Skeletal muscle satellite cell (primary cell): Measurements from ENCODE around the gene TCP11L1.

Experiments
- H3K27me3 ChIP-seq: 2 replicates; pipeline ENCODE4 v1.7.0; 2013; ENCODE audit warnings: low read length; ENCODE audit not compliant: control insufficient read depth, insufficient read depth
- H3K36me3 ChIP-seq: 2 replicates; pipeline ENCODE4 v1.7.0; 2013; ENCODE audit warnings: mild to moderate bottlenecking, control low read depth, low read length; ENCODE audit not compliant: insufficient read depth
- H3K4me1 ChIP-seq: 2 replicates; pipeline ENCODE4 v1.7.0; 2013; ENCODE audit warnings: low read length; ENCODE audit not compliant: control insufficient read depth, insufficient read depth
- H3K4me2 ChIP-seq: 2 replicates; pipeline ENCODE4 v1.7.0; 2013; ENCODE audit warnings: mild to moderate bottlenecking, low read length
- H3K4me3 ChIP-seq: 2 replicates; pipeline ENCODE4 v1.7.0; 2013; ENCODE audit warnings: low read length
- H3K9ac ChIP-seq: 2 replicates; pipeline ENCODE4 v1.7.0; 2013; ENCODE audit warnings: mild to moderate bottlenecking, low read depth, low read length, moderate library complexity
- H3K9me3 ChIP-seq: replicated peaks from 2 replicates; pipeline ENCODE4 v1.7.0; 2013; ENCODE audit warnings: mild to moderate bottlenecking, control low read depth, low read length

TCP11L1 gene

DNA sequence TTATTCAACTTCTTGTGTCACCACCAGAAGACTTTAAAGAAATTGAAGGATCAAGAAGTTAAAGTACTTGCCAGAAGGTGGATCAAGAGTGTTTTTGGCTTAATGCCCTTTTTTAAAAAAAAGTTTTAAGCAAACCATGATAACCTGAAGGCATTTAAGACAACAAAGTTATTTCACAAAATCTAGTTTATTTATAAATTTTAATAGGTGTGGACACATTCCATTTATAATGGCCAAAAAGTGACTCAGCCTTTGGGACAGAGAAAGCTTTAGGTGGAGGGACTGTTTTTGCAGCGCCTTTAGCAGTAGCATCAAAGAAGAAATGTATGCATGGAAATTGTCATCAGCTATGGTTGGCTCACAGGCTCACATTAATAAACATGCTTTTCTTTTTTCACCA lies 17.9 kb downstream of the TCP11L1 start:
- Histone ChIP-seq H3K27me3 (no peaks in the 10 kb centered on the region), H3K4me3 (no peak overlapping the region), H3K36me3 (peaks cover 43% of the 10 kb centered on the region), H3K4me1 (peaks cover 10% of the 10 kb centered on the region), H3K9ac (no peak overlapping the region), H3K9me3 (no peaks in the 10 kb centered on the region), H3K4me2 (no peak overlapping the region)

GRCh38 chr11:33059331-33060007 lies 20.1 kb downstream of the TCP11L1 start:
- peaks cover 46% of the 10 kb centered on the region for H3K36me3 ChIP-seq
- H3K27me3 ChIP-seq, result no peaks in the 10 kb centered on the region
- no peak overlapping the region for H3K4me2 ChIP-seq
- no peak overlapping the region for H3K4me3 ChIP-seq
- peaks cover 14% of the 10 kb centered on the region for H3K4me1 ChIP-seq
- no peaks in the 10 kb centered on the region for H3K9me3 ChIP-seq
- H3K9ac ChIP-seq, result no peak overlapping the region

GRCh38 chr11:33060271-33060670 lies 20.9 kb downstream of the TCP11L1 start:
- Histone ChIP-seq H3K4me2 (no peak overlapping the region), H3K4me1 (peaks cover 14% of the 10 kb centered on the region)

GRCh38 chr11:33062137-33062536 lies 22.8 kb downstream of the TCP11L1 start:
- Histone ChIP-seq H3K9ac (no peak overlapping the region), H3K4me3 (no peak overlapping the region), H3K9me3 (no peaks in the 10 kb centered on the region), H3K36me3 (peaks cover 43% of the 10 kb centered on the region), H3K4me2 (no peak overlapping the region), H3K27me3 (no peaks in the 10 kb centered on the region), H3K4me1 (peaks cover 14% of the 10 kb centered on the region)

More at GRCh38 chr11:33060271-33060670, 20.9 kb downstream of the TCP11L1 start:
- Histone ChIP-seq H3K27me3 (no peaks in the 10 kb centered on the region), H3K9me3 (no peaks in the 10 kb centered on the region), H3K9ac (no peak overlapping the region), H3K4me3 (no peak overlapping the region), H3K36me3 (peaks cover 39% of the 10 kb centered on the region)

DNA sequence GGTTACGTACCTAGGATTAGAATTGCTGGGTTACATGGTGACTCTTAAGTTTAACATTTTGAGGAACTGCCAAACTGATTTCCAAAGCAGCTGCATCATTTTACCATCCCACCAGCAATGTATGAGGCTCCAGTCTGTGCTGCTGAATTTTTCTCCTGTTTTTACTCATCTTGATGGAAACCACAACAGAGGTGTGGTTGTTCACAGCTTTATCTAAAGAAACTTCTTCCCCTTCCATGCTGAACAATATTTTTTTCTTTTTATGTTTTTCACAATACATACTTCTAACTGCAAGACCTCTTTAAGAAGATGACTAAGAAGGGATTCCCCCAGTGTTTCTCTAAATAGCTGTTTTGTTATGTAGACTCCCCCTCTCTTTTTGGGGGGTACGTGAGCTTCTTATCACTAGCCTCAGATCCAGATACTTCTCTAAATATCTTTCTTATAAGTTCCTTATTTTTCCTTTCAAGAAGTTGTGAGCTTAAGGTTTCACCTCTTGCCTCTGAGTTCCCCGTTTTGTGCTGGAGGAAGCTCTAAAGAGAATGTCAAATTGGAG lies 24.0 kb downstream of the TCP11L1 start:
- H3K9me3 ChIP-seq, result no peaks in the 10 kb centered on the region
- peaks cover 44% of the 10 kb centered on the region for H3K36me3 ChIP-seq
- H3K27me3 ChIP-seq, result no peaks in the 10 kb centered on the region
- no peak overlapping the region for H3K4me3 ChIP-seq
- H3K4me1 ChIP-seq, result peaks cover 14% of the 10 kb centered on the region
- H3K4me2 ChIP-seq, result no peak overlapping the region
- H3K9ac ChIP-seq, result no peak overlapping the region

- H3K4me2 ChIP-seq, result no peak overlapping the region
- H3K9ac ChIP-seq, result no peak overlapping the region
- peaks cover 42% of the 10 kb centered on the region for H3K36me3 ChIP-seq
- peaks cover 14% of the 10 kb centered on the region for H3K4me1 ChIP-seq
- H3K4me3 ChIP-seq, result no peak overlapping the region
- H3K27me3 ChIP-seq, result no peaks in the 10 kb centered on the region
- H3K9me3 ChIP-seq, result no peaks in the 10 kb centered on the region
These were observed 24.9 kb downstream of the TCP11L1 start for GRCh38 chr11:33064033-33064825.

DNA sequence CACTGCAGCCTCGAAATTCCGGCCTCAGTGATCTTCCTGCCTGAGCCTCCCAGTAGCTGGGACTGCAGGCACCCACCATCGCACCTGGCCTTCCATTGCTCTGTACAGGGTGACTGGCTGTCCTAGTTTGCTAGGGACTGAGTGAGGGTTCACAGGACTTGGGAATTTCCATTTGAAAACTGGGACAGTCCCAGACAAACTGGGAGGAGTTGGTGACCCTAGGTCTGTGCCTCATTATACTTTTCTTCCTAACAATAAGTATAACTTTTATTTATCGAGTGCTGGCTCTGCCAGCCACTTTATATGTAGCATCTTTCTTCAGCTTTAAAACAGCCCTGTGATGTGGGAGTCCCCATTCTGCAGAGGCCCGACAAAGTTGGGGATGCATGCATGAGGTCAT lies 25.5 kb downstream of the TCP11L1 start:
- no peak overlapping the region for H3K4me2 ChIP-seq
- H3K36me3 ChIP-seq, result peaks cover 40% of the 10 kb centered on the region
- no peak overlapping the region for H3K9ac ChIP-seq
- no peaks in the 10 kb centered on the region for H3K9me3 ChIP-seq
- H3K27me3 ChIP-seq, result no peaks in the 10 kb centered on the region
- H3K4me1 ChIP-seq, result peaks cover 14% of the 10 kb centered on the region
- H3K4me3 ChIP-seq, result no peak overlapping the region

GRCh38 chr11:33065445-33066178 lies 26.2 kb downstream of the TCP11L1 start:
- Histone ChIP-seq H3K4me2 (no peak overlapping the region), H3K36me3 (peaks cover 38% of the 10 kb centered on the region), H3K27me3 (no peaks in the 10 kb centered on the region), H3K9ac (no peak overlapping the region), H3K4me1 (peaks cover 14% of the 10 kb centered on the region), H3K4me3 (no peak overlapping the region), H3K9me3 (no peaks in the 10 kb centered on the region)

- no peaks in the 10 kb centered on the region for H3K9me3 ChIP-seq
- peaks cover 43% of the 10 kb centered on the region for H3K36me3 ChIP-seq
- no peak overlapping the region for H3K9ac ChIP-seq
- peaks cover 4% of the 10 kb centered on the region for H3K4me1 ChIP-seq
- no peak overlapping the region for H3K4me2 ChIP-seq
- no peaks in the 10 kb centered on the region for H3K27me3 ChIP-seq
- no peak overlapping the region for H3K4me3 ChIP-seq
These were observed 27.9 kb downstream of the TCP11L1 start for GRCh38 chr11:33067294-33067693.

DNA sequence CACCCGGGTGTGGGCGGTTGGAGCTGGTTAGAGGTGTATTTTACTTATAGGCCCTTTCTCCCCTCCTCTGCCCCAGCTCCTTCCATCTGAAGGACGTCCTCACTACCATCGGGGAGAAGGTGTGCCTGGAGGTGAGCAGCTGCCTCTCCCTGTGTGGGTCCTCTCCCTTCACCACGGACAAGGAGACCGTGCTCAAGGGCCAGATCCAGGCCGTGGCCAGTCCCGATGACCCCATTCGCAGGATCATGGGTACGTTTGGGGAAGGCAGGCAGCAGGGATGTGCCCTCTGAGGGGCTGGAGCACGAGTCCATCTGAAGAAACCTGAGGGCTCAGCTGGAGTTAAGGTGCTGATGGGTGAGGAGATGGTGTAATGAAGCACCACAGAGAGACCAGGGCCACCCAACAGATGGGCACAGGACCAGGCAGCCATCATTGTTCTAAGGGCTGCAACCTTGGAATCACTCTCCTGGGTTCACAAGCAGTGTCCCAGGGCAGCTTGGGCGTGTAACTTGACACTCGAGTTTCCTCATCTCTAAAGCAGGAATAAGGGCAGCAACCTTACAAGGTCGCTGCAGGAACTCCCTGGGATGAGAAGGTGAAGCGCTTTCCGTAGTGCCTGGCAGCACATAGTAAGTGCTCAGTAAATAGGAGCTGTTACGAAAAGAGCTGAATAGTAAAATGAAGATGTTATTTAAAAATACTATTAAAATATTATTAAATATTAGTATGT lies 29.4 kb downstream of the TCP11L1 start:
- Histone ChIP-seq H3K4me1 (peaks cover under 1% of the 10 kb centered on the region), H3K36me3 (peaks cover 57% of the 10 kb centered on the region), H3K27me3 (no peaks in the 10 kb centered on the region), H3K4me2 (no peak overlapping the region), H3K9ac (no peak overlapping the region), H3K9me3 (no peaks in the 10 kb centered on the region), H3K4me3 (no peak overlapping the region)

GRCh38 chr11:33072465-33072864 lies 33.1 kb downstream of the TCP11L1 start:
- H3K9me3 ChIP-seq, result no peaks in the 10 kb centered on the region
- no peaks in the 10 kb centered on the region for H3K27me3 ChIP-seq
- no peak overlapping the region for H3K4me3 ChIP-seq
- no peak overlapping the region for H3K9ac ChIP-seq
- H3K4me2 ChIP-seq, result no peak overlapping the region
- H3K36me3 ChIP-seq, result peaks cover 54% of the 10 kb centered on the region
- H3K4me1 ChIP-seq, result no peaks in the 10 kb centered on the region
